HG03139 (cell line): ENCODE data around the gene STIM1.
A peak's percentile ranks its signal among the peaks of the same experiment; 100 is the strongest.
"Not testable (repeated sequence)": the region's sequence is repeated elsewhere in the genome, so short reads cannot be mapped to it uniquely, and the experiment has no call there.

ENCODE experiments used
- ATAC-seq: cut with Tn5 transposase; IDR thresholded peaks from one replicate; pipeline ENCODE4 v1.9.1; 2021; ENCODE audit not compliant: unreplicated experiment

The STIM1 gene

DNA sequence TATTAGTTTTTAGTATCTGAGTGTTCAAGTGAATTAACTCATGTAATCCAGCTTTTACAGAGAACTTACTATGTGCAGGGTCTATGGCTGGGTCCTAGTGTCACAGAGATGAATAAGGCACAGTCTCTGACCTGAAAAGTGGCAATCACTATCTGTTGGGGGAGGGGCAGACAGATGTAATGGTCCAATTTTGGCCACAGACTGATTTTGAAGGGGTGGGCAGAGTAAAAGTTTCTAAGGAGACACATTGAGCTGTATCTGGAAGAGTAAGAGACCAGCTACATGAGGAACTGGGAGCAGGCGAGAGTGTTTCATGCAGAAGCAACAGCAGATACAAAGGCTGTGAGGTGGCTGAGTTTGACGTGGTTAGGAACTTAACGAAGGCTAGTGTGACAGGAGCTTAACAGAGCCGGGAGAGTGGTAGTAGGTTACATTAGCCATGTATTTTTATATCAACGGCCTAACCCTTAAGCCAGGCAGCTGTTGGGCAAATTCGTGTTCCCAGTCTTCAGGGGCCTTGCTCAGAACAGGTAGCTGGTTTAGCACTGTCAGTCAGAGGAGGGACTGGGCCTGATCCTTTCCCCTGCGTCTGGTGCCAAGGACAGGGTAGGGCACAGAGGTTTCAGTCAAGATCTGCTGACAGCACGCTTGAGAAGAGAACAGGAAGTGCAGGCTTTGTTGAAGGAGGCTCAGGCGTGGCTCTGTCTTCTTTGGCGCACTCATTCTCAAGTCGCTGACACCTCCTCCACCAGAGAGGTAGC is 1.4 kb upstream of the STIM1 start:
- ATAC-seq = peak; percentile 42

DNA sequence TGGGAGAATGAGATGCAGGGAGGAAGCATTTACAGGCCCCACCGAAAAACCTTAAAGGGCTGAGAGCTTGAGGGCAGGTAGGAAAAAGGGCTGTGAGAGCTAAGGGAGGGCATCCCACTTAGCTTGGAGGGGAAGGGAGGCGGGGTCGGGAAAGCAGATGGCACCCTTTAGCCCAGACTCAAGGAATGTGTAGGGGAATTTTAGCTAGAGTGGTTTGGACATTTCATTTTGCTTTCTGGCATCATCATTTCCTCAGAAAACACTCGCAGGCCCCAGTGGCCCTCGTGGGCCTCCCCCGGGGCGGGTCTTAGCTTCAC is 846 bp upstream of the STIM1 start:
- no peak for ATAC-seq

DNA sequence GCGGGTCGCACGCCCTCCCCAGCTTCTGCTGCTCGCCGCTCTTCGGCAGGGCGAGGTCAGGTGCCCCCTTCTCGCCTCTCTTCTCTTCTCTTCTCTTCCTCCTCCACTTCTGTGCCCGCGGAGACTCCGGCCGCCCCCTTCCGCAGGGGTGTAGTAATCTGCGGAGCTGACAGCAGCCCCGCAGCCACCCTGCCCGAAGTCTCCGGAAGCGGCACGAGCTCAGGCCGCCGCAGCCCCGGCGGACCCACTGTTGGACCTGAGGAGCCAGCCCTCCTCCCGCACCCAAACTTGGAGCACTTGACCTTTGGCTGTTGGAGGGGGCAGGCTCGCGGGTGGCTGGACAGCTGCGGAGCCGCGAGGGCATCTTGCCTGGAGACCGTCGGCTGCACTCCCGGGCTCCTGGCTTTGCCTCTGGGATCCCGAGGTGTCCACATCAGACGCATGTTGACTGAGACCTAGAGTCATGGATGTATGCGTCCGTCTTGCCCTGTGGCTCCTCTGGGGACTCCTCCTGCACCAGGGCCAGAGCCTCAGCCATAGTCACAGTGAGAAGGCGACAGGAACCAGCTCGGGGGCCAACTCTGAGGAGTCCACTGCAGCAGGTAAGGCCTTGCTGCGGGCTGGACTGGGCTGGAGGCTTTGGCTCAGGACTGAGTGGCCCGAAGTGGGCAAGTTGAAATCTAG is 486 bp downstream of the STIM1 start:
- ATAC-seq = peak; percentile 7

DNA sequence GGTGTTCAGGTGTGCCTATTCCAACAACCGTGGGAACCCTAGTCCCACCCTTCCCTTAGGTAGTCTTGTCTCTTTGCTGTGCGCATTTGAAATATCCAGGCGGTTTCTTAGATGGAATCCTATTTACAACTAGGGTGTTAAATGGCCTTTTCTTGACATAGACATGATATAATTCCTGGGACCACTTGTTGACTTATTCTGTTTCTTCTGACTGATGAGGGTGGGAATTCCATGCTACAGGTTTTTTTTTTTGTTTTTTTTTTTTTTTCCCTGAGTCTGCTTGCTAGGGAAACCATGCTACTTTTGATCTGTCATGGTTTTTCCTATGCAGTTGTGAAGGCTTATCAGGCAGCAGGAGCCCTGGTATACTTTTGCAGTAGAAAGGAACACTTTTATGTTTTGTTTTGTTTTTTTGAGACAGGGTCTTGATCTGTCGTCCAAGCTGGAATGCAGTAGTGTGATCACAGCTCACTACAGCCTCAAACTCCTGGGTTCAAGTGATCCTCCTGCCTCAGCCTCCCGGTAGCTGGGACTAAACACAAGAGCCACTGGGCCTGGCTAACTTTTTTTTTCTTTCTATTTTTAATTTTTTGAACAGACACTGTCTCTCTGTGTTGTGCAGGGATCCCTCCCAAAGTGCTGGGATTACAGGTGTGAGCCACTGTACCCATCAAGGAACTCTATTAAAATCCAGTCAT is 1.5 kb downstream of the STIM1 start:
- no peak for ATAC-seq

DNA sequence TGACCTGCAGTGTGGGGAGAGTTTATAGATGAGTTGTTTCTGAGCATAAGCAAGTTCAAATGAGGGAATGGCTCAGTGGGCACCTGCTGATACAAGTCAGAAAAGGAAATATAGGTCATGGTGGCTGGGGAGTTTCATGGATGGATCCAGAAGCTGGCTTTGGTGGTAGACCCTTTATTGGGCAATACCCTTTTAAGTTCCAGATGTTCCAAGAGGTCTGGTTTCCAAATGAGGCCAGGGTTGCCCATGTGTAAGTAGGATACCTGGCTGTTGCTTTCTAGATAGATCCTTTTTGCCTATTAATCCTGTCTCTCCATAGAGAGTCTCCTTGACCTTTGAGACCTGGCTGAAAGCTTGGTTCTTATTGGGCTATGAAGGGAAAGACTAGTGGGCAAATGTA is 2.2 kb downstream of the STIM1 start:
- ATAC-seq = no peak

DNA sequence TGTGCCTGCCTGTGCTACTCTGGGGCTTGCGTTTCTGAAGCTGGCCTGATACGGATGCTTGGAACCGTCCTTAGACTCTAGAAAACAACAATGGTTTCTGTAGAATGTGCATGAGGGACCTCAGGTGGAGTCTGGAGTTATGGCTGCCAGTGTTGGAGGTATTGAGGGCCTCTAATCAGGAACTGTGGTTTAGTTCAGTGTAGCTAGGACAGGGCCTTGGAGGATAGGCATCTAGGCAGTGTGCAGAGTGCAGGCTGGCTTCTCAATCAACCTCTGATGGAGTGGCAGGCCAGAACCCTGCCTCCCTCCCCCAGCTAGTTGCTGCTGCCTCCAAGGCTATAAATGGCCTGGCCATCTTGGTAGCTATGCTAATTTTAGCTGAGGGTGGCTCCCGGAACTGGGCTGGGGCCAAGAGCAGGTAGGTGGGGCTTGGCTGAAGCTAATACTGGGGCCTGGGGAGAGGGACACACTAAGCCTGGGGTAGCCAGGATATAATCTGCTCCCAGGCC is 4.0 kb downstream of the STIM1 start:
- no peak for ATAC-seq

DNA sequence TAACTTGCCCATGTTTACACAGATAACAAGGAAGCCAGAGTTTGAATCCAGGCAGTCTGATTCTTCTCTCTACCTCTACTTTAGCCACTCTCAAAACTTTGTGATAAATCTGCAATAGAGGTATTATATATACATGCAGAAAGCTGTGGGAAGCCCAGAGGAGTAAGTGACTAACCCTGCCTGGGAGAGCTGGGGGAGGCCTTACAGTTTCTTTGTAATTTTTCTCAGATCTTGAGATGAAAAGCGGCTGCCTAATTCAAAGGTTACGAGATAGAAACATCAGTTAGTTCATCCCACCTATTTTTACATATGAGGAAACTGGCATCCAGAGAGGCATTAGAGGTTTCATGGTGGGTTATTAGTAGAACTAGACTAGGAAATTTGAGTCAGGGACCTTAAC is 4.9 kb downstream of the STIM1 start:
- ATAC-seq = no peak

DNA sequence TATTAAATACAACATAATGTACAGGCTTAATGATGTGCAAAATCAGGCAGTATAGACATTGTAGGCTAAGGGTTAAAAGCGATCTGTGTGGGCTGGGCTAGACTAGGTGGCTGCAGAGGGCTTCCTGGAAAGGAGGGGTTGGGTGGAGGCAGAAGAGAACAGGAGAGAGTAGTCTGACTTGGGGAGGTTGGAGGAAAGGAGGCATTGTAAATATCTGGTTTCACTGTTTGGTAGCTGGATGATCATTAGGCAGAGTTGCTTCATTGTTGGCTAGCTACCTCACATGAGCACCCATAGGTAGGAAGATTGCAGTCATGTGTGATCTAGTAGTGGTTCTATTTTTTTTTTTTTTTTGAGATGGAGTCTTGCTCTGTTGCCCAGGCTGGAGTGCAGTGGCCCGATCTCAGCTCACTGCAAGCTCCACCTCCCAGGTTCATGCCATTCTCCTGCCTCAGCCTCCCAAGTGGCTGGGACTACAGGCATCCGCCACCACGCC is 5.5 kb downstream of the STIM1 start:
- ATAC-seq = not testable (repeated sequence)

DNA sequence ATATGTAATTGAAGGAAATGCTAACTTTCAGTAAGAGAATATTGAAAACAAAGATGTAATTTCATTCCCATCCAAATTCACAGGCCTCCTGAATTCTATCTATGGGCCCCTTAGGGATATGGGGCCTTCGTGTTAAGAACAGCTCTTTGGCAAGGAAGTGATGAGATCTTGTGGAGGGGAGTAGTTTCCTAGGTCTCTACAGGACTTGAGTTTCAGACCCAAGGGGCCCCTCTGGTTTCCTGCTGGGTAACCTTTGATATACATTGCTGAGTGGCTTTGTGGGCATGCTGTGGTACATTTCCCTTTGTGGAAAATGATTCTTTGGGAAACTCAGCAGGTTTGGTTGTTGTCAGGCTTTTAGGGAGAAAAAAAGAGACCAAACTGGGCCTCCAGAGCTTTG is 6.2 kb downstream of the STIM1 start:
- ATAC-seq = no peak

DNA sequence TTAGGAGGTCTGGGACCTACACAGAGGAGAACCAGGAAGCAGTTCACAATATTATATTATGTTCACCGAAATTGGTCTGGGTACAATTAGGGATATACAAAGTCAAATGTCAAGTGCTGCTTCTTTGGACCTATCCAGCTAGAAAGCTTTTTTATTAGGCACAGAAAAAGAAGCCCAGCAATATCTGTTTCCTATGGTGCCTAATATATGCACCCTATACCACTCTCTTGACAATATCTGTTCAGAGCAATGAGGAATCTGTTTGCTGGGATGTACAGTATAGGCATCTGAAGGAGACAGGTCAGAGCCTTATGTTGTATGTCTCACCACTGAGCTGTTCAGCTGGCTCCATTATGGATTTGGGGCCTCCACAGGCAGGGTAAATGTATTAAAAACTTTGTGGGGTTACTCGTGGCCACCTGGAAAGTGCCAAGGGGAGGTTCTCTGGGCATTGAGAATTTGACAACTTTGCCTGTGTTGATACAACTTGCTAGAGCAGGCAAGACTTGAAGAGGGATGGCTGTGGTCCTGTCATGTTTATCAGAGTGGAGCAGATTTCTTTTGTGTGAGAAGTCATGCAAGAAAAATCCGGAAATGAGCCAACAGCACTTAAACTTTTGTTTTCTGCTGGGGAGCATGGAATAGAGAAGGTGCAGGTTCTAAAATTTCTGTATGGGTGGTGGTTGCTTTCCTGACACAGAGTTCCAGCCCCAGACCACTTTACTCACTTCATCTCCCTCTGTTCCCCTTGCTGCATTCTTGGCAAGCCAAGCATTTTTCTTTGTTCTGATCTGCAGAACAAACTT is 10.1 kb downstream of the STIM1 start:
- no peak for ATAC-seq

DNA sequence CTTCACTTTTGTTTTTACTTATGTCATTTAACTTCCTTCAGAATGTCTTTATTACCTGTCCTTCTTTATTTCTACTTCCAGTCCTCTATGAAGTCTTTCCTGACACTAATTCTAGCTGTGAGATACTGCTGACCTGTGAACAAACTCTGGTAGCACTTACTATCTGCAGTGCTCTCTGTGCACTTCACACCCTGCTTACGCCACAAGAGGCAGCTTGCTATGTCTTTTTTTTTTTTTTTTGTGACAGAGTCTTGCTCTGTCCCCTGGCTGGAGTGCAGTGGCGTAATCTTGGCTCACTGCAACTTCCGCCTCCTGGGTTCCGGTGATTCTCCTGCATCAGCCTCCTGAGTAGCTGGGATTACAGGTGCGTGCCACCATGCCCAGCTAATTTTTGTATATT is 10.7 kb downstream of the STIM1 start:
- no peak for ATAC-seq

DNA sequence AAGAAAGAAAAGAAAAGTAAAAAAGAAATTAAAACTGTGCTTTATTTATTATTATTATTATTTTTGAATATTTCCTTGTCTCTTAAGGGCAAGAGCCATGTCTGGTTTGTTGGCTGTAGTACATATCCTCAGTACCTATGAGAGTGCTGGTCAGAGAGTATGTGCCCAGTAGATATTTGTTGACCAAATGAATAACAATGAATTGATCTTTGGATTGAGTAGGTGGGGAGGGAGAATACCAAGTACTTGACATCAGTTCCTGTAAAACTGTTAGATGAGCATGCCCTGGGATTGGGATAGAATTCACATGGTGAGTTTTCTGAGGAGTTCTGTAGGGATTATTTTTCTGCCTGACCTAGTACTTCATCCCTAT is 11.4 kb downstream of the STIM1 start:
- ATAC-seq = no peak

DNA sequence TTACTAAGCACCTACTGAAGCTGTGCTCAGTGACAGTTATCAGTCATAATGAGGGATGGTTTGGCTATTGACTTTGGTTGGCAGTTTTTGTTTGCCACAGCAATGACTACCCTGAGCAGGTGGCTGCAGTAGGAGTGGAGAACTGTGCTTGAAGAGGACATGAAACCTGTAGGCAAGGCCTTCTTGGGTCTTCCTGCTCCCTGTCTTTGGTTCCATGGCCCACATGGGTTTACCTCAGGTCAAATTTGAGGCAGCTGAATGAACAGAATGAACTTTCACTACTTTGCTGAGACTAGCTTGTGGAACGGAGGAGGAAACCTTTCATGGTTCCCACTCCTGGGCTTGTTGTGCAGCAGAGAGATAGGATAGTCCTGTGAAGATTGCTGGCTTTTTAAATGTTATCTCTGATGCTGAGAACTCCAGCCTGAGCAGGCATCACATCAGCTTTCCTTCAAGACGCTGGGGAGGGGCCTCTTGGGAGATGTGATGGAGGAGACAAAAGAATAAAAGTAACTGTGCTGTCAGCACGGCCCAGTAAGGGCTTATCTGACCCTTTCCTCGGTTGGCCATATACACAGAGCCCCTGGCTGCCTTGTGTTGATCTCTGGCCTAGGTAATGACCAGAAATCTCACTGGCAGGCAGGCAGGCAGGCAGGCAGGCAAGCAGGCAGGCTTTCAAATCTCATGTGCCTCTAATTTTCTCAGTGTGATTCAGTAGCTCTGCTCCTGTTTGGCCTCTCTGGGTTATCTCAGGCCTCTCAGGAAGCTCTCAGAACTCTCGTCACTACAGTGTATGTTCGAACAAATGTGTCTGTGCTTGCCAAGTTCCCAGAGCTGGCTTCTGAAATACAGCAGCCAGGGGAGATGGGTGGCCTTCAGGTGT is 12.0 kb downstream of the STIM1 start:
- ATAC-seq = peak; percentile 49

DNA sequence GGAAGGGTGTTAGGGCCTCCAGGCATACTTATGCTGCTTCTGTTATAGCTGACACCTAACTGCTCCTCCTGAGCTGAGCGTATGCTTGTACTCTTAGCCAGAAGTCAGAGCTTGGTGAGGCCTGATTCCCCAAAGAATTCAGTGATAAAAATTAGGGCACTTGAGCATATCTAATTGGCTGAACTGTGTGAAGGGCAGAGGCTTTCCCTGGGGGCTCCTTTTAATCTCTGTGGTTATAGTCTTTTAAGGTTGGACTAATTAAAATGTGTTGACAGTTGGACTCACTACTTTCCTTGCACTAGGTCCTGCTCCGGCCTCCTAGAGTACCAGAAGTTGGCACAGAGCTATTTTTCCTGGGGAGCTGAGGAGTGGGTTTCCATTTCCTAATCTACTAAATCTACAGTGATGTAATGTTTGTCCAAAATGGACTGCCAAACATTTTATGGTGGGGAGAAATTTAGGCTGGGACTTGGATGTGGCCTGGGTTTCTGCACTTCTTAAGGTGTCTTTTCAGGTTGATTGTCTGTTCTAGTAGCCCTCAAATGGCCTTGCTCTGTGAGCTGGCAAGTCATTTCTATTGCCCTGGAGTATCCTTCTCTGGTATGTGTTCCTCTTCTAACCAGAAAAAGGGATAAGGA is 18.4 kb downstream of the STIM1 start:
- ATAC-seq = no peak

DNA sequence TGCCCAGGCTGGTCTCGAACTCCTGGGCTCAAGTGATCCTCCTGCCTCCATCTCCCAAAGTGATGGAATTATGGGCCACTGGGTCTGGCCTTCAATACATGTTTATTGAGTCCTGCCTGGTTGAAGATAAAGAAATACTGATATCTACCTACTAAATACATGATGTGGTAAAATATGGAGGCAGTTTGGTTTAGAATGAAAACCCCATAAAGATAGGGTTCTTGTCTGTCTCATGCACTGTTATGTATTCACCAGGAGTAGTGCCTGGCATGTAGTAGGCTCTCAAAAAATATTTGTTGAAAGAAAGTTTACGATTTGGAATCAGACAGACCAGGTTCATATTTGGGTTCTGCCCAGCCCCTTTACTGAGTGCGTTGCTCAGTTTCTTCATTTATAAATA is 21.1 kb downstream of the STIM1 start:
- ATAC-seq = no peak

DNA sequence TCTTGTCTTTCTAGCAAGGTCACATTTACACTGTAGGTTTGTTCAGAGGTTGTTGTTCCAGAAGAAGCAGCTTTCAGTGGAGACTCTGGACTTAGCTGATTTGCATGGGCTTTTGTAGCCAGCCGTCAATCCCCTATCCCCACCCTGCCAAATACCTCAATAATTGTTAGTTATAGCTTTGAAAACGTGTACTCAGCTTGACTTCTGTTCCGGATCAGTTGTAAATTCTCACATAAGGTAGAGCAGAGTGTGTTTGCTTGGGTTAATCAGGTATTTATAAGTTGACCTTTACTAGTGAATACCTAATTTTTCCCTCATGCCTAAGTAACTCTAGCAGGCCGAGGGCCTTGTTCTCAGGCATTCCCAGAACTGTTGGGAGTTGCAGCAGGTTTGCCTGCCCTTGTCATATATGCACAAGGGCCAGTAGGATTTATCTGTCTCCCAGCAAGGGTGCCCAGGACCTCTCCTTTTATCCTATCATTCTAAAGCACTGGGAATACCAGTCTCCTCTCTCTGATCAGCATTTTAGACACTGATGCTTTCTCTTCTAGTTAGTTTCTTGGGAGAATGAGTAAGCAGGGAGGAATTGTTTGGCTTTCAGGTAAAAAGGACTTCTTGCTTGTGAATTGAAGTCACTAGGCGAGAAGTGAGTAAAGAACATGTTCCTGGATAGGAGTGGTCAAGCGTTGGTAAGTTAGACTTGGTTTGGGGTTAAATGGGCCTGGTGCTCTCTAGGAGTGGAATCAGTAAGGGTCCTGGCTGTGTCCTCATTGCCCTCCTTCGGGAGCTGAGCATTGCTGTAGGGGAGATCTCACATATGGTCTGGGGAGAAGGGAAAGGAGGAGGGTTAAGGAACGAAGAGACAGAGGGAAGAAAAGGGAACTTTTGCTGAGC is 22.1 kb downstream of the STIM1 start:
- ATAC-seq = no peak

DNA sequence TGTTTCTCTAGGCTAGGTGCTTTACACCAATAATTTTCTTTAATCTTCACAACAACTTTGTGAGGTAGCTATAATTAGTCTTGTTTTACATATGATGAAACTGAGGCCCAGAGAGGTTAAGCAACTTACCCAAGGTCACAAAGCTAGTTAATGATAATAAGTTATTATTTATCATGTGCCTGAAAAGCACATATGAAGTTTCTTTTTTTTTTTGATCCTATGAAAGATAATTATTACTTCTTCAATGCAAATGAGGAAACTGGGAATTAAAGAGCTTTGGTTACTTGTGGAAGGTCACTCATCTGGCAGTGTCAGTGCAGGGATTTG is 22.8 kb downstream of the STIM1 start:
- ATAC-seq = no peak

DNA sequence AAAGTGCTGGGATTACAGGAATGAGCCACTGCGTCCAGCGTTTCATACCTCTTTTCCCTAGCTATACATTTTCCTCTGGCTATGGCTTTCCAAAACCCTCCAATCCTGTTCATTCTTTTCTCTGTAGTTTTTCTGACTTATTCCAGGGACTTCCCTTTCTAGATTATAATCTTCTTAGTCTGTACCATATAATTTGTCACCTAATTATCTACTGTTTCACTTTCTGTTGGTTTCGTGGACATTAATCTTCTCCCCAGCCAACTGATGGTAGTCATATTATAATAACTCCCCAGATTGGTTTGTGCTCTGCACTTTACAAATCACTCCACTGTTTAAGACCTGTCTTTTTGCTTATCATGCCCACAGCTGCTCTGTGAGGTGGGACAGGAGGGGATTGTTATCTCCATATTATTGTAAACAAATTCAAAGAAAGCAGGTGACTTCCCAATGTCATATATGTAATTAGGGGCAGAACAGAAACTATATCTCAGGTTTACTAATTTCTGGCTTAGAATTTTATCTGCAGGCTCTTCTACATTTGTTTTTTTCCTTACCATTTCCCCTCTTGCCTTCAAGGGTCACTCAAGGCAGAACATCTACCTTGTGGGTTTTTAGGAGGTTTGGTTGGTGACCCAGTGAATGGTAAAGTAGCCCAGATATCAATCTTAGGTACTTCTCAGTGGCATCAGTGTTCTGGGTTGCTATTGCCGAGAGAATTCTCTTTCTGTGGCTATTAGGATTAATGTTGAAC is 23.9 kb downstream of the STIM1 start:
- ATAC-seq = peak; percentile 41
